NOMO-1 (cell line): ENCODE measurements around the gene BBS9.
A peak's percentile ranks its signal among the peaks of the same experiment; 100 is the strongest.
"Not testable (repeated sequence)": the region's sequence is repeated elsewhere in the genome, so short reads cannot be mapped to it uniquely, and the experiment has no call there.

Source experiments
- DNase-seq, 2 experiments: peaks; one replicate each; lab custom pipeline; 2025; ENCODE audit not compliant: unreplicated experiment in 2 of 2; lab: John Stamatoyannopoulos, UW

BBS9 gene

GRCh38 chr7:33477719-33478480, 348.5 kb downstream of the BBS9 start:
- DNase-seq = no peak

GRCh38 chr7:33484476-33484875, 355.1 kb downstream of the BBS9 start:
- not testable (repeated sequence) for DNase-seq

- DNase-seq = no peak
Measured at GRCh38 chr7:33485747-33486493, 356.6 kb downstream of the BBS9 start.

GRCh38 chr7:33486633-33487032, 357.3 kb downstream of the BBS9 start:
- no peak for DNase-seq

GRCh38 chr7:33487998-33488682, 358.8 kb downstream of the BBS9 start:
- DNase-seq = peak; percentile 76 to 88

GRCh38 chr7:33494474-33494873, 365.1 kb downstream of the BBS9 start:
- DNase-seq = no peak

GRCh38 chr7:33495207-33495606, 365.8 kb downstream of the BBS9 start:
- DNase-seq = no peak

GRCh38 chr7:33497051-33497450, 367.7 kb downstream of the BBS9 start:
- DNase-seq = no peak

- no peak for DNase-seq
Measured at GRCh38 chr7:33500703-33501701, 371.6 kb downstream of the BBS9 start.

- DNase-seq = no peak
Measured at GRCh38 chr7:33503014-33503413, 373.6 kb downstream of the BBS9 start.

GRCh38 chr7:33503736-33504135, 374.4 kb downstream of the BBS9 start:
- DNase-seq = no peak

- no peak for DNase-seq
Measured at GRCh38 chr7:33504266-33504665, 374.9 kb downstream of the BBS9 start.

- no peak for DNase-seq
Measured at GRCh38 chr7:33509206-33509605, 379.8 kb downstream of the BBS9 start.

GRCh38 chr7:33511778-33512177, 382.4 kb downstream of the BBS9 start:
- peak in 1 of 2 experiments; percentile 1 for DNase-seq

GRCh38 chr7:33516568-33516967, 387.2 kb downstream of the BBS9 start:
- no peak for DNase-seq

GRCh38 chr7:33517191-33517590, 387.8 kb downstream of the BBS9 start:
- DNase-seq = no peak

GRCh38 chr7:33527008-33527407, 397.6 kb downstream of the BBS9 start:
- DNase-seq = not testable (repeated sequence)

GRCh38 chr7:33527613-33528012, 398.2 kb downstream of the BBS9 start:
- DNase-seq = not testable (repeated sequence)

GRCh38 chr7:33529070-33529469, 399.7 kb downstream of the BBS9 start:
- no peak for DNase-seq

- no peak for DNase-seq
Measured at GRCh38 chr7:33530664-33531063, 401.3 kb downstream of the BBS9 start.
